ENCODE measurements around the gene GLT1D1. TPM values are rescaled to one million over a fixed set of nuclear protein-coding genes. Genes with fewer than 3 reads are reported as not detected.
A peak's percentile ranks its signal among the peaks of the same experiment; 100 is the strongest.
"Not testable (repeated sequence)": the region's sequence is repeated elsewhere in the genome, so short reads cannot be mapped to it uniquely, and the experiment has no call there.

The GLT1D1 gene
- total RNA-seq (2014; rRNA removed; shearing (Covaris generic)) = not detected in 2 replicates
- not detected in 2 replicates for polyA plus RNA-seq (2015; cell fraction: cytosol; rRNA removed)
- not detected in 2 replicates for polyA plus RNA-seq (2015; cell fraction: nucleus; rRNA removed)

DNA sequence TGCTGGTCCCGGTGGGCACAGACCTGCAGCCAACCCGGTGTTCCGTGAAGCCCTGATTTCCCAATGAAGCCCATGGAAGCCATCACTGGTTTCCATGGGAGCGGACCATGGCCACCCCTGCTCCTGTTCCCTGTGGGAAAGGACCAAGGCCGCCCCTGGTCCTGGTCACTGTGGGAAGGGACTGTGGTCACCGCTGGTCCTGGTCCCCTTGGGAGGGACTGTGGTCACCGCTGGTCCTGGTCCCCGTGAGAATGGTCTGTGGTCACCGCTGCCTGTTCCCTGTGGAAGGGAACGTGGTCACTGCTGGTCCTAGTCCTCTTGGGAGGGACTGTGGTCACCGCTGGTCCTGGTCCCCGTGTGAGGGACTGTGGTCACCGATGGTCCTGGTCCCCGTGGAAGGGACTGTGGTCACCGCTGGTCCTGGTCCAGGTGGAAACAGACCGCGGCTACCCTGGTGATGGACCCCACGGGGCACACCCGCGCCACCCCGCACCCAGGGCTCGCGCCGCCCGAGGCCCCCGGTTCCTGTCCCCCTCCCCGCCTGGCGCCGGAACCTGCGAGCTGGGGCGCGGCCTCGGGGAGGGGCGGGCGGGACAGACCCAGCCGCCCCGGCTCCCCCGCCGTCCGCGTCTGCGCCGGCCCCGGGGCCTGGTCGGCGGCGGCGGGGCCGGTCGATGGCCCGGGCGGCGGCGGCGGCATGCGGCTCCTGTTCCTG is at the start of gene GLT1D1:
Gene GLT1D1, plus strand, starts transcription at position 594 of the 715 bp plus-strand sequence. Its CDS starts 104 bp downstream, at position 698.
- DNase-seq (ENCODE audit: low read depth) = no peak

DNA sequence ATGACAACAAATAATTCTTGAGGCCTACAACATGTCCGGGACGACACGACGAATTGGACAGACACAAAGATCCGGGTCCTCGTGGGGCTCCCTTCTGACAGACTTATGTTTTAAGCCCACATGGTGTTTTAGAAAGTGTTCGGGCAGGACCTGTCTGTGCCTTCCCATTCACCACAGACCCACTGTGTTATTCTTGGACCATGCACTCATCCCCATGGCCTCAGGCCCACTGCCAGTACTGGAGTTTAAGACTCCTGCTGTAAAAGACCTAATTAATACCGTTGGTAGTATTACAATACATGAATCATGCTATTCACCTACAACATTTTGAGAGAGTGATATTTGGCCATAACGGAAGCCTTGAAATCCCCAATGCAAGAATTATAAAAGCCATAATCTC is 49.5 kb upstream of the GLT1D1 start:
- DNase-seq (ENCODE audit: low read depth) = no peak

DNA sequence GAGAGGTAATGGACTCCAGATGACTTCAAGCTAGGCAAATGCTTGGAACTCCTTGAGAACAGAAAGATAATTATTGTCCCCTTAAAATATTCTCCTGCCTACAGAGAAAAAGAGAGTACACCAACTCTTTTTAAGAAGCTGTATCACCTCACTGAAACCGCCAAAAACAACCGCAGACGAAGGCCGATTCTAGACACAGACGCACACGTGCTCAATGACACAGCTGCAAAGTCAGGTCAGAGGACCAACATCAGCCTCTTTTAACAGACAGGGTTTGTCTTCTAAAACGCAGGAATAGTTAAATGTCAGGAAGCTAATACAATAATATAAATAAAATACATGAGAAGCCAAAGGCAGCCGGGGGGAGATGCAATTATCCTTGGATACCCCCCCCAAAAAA is 48.5 kb upstream of the GLT1D1 start:
- no peak for DNase-seq (ENCODE audit: low read depth)

DNA sequence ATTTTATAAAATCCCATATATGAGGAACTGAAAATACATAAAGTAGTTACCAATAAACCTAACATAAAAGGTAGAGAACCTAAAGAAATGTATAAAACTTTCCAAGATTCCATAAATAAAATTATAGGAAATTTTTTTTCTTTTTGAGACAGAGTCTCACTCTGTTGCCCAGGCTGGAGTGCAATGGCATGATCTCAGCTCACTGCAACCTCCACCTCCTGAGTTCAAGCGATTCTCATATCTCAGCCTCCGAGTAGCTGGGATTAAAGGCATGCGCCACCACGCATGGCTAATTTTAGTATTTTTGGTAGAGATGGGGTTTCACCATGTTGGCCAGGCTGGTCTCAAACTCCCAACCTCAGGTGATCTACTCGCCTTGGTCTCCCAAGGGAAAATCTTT is 47.9 kb upstream of the GLT1D1 start:
- not testable (repeated sequence) for DNase-seq (ENCODE audit: low read depth)

DNA sequence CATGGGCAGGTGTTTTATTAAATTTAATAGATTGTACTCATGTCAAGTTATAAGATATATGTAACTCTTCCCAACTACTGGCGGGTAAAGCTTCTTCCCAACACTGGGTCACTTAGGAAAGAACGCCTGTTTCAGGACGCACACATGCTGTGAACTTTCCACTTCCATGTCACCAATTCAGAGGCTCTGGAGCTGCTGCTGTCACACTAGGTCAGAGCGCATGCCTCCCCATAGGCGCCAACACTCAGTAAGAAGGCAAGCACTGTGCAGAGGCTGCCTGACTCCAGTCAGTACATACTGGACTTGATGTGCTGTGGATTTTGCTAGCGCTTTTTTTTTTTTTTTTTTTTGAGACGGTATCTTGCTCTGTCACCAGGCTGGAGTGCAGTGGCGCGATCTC is 46.7 kb upstream of the GLT1D1 start:
- no peak for DNase-seq (ENCODE audit: low read depth)

DNA sequence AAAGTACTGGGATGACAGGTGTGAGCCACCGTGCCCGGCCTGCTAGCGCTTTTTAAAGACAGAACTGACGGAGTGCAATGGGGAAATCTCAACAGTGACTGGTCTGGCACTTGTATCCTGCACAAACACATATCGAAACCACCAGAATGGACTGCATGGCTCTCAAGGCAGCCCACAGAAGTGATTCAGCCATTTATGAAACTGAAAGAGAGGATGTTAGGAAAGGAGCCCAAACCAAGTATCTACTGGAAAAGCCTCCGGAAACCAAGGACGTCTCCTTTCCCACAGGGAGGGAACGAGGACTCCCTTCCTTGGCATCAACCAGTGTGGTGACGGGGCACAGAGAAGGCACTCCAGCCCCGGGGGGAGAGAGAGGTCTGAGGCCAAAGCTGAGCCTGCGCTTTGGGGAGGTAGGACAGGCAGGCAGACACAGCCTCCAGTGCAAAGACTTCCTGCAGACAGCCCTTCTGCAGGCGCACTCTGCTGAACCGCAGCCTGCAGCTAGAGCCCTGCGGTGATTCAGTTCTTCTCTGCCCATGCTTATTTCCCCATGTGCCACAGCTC is 46.0 kb upstream of the GLT1D1 start:
- DNase-seq (ENCODE audit: low read depth) = peak; percentile 65

DNA sequence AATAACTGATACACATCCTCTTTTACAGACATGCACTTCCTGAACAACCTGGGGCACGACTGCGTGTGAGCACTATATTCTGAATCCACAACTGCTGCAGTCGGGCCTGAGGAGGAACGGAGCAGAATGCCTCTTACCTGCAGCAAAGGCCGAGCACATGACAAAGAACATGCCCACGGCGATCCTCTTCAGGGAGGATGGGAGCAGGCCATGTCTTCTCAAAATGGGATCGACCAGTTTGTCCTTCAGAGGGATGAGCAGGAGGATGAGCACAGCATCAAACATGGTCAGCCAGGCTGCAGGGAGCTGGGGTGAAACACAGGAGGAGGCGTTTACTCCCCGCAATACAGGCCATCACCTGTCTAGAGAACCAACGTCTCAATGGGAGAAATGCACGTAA is 44.6 kb upstream of the GLT1D1 start:
- no peak for DNase-seq (ENCODE audit: low read depth)

DNA sequence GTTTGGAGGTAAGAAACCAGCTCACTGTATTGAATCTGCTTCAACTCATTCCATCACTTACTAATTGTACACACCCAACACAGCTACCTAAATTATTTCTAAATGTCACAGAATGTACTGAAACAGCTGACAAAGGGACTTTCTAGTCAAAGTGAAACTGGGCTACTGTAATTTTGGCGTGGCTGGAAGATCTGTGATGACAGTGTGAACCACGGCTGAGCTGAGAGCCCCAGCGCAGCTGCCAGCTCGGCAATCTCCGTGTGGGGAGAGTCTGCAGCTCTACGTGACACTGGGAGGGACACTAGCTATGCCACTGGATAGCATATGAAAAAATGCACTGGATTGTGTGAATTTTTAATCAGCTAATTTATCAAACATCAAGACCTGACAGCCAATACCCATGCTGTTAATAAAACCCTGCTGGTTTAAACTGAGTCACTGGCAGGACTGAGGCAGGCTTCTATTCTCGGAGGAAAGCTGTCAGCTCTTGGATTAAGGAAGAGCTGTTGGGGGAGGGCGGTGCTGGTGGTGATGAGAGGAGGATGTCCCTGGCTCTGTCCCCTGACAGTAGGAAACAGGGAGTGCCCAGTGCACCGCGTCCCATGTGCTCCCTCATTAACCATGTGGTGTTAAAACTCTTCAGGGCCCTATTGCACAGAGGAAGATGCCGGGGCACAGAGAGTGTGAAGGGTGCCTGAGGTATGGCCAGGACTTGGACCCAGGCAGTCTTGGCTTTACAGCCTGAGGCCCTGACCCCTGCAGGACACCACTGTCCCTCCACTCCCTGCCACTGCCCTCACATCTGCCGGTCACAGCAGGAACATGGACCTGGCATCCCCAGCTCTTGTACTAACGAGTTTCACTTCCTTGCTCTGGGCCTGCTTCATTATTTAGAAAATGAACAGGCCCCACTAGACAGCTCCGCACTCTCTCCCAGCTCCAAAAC is 42.8 kb upstream of the GLT1D1 start:
- DNase-seq (ENCODE audit: low read depth) = no peak

DNA sequence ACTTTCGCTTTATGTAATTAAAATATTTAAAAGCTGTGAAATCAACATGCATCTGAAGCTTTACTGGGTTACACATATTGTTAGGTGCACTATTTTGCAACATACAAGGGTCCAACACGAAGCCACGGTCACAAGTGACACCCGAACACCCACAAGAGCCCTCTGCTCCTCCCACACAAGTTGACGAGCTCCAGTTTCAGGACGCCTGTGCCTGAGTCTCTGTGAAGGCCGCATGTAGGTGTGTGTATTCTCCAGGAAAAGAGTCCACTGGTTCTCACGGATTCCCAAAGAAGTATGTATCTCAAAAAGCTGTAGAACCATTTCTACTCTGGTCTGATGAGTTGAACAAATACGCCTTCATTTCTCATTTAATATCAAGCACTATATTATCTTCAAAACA is 41.5 kb upstream of the GLT1D1 start:
- no peak for DNase-seq (ENCODE audit: low read depth)

DNA sequence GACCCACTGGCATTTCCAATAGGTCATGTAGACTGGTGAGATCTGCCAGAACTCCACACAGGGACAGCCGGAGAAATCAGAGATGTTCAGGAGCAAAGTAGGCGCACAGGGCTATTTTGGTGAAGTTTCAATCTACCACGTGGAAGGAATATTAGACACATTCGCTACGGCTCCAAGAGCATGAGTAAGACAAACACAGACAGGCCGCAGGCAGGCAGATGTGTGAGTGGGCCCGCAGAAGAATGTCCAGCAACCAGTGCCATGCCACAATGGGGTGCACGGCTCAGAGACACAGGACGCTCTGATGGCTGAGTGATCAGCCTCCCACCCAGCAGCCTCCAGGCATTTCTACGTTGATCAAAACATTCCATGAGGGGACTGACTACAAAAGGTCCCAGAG is 39.9 kb upstream of the GLT1D1 start:
- DNase-seq (ENCODE audit: low read depth) = no peak

DNA sequence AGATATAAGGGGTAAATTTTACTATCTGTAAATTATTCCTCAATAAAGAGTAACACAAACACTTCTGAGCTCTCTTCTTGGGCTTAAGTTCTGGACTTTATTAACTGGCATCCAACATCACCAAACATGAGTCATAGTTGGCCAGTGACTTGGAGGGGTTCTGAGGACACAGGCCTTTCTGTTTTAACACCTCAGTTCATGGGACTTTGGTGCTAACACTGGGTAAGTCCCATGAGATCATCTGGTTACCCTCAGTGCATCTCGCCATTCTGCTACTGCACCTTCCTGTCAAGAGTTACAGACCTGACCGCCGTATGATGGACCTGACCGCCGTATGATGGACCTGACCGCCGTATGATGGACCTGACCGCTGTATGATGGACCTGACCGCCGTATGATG is 39.4 kb upstream of the GLT1D1 start:
- DNase-seq (ENCODE audit: low read depth) = no peak

DNA sequence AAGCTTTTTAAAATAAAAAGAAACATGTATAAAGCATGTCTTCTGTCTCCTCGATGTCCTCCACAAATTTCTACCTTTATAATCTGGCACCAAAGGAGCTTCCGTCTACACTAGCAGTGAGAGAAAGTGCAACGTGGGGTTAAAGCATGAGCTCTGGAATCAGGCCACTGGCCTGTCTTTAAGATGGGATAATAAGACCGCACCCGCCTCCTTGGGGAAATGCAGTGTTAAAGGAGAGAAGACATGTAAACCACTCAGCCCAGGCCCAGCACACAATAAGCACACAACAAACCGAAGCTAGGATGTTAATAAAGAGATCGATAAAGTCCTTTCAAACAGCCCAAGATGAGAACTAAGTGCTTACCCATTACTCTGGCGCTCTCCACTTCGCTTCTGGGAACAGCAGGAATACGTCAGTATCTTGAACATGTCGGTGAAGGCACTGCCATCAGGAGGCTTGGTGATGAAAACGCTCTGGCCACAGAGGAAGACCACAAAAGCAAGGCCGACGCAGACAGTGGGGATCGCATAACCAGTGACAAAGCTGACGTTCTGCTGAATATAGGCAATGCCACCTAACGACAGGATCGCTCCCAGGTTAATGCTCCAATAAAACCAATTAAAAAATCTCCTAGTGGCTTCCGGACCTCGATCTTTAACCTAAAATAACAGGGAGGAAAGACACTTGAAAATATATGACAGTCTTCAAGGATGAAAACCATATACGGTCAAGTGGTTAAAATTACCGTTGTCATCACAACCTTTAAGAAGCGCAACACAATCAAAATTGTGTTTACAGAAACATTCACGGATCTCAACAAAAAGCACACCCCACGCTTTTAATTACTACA is 38.6 kb upstream of the GLT1D1 start:
- DNase-seq (ENCODE audit: low read depth) = no peak

DNA sequence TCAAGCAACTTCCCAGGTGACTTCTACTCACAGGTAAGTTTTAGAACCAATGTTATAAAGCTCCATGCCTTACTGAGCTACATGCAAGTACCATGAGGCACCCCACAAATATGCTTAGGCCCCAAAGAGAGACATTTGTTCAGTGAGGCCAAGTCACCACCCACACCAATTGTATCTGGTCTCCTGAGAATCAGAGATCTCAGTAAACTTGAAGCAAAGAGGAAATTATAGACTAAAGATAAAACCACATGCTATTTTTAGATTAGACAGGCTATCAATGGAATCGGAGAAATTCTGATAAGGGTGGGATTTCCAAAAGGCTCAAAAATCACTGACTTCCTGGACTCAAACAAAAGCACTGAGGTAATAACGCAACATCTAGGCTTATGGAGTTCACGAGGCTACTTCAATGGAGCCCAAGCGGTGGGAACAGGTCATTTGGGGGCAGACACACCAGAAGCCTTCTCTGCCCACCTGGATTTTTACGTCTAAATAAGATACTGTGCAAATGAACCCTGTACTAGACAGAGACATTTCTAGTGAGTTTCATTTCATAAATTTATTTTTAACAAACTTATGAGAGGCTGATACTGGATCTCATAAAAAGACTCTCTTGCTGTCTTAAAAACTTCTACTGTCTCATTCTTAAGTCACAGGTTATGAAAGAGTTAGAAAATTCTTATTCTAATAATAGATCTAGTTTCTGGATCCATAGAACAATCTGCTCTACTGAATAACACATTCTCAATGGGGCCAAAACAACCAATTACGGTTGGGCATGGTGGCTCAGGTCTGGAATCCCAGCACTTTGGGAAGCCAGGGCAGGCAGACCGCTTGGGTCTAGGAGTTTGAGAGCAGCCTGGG is 37.3 kb upstream of the GLT1D1 start:
- no peak for DNase-seq (ENCODE audit: low read depth)

DNA sequence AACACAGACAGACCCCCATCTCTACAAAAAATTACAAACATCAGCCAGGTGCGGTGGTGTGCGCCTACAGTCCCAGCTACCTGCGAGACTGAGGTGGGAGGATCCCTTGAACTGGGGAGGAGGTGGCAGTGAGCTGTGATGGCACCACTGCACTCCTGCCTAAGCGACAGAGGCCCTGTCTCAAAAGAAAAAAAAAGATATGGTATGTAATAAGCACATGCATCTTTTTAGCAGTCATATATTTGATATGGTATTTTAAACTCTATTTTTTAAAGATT is 36.7 kb upstream of the GLT1D1 start:
- DNase-seq (ENCODE audit: low read depth) = no peak

DNA sequence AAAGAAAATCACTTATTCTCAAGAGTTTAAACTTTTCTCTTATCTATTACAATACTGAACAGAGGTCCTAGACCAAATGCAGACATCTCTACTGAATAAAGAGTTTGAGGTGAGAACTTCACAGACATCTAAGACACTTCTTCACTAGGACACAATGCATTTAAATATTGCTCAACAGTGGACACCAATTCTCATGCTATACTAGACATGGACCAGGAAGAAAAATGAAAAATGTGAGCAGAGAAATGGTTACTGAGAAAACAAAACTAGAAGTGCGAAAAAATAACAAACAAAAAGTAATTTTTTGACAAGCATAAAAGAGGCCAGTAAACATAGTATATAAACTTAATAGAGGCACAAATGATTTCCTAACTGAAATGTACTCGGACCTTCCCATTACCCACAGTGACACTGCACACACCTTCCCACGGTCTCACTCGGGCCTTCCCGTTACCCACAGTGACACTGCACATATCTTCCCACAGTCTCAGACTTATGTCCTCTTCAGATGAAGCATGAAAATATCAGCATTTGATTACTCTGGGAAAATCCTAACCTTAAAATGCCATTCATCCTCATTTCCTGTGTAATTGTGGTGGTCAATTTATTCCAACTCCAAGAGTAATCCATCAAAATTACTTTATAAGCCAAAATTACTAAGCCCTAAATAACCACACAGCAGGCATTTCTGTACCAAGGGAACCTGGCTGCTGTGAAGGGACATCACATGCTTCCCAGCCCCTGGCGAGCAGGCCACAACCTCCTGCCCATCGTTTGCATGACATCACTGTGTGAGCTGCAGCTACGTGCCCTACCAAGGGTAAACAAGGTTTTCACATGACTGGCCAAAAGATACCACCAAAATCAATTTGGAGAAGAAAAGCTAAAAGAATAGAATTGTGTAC is 35.9 kb upstream of the GLT1D1 start:
- peak; percentile 43 for DNase-seq (ENCODE audit: low read depth)

DNA sequence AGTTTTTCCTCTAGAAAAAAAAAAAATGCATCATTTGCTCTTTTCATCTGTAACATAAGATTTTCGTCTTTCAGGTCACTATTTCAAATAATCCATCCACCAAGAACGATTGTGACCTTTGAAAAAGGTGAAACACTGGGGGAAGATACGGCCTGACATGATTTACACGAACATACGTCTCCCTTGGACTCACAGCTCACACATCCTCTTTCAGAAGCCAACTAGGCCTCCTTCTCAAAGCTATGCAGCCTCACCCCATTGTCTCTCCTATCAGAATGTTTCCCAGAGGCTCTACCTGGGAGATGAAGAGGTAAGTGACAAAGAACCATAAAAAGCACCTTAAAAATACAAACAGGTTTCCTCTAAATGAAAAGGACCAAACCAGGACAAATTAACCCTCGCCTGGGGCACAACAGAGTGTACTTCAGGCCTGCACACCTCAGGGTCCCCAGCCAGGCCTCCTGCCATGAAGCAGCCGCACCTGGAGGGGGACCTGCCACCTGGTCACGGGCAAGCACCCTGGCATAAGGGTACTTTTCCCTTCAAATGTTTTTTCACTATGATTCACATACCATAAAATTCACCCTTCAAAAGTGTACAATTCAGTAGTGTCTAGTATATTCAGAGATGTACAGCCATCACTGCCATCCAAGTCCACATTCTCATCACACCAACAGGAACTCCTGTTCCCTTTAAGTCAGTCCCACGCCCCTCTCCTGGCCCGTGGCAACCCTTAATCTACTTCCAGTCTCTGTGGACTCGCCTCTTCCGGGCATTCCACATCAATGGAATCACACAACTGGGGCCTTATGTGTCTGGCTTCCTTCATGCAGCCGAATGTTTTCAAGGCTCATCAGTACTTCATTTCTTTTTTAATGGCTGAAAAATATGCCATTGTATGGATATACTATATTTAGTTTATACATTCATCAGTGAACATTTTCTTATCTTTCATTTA is 34.9 kb upstream of the GLT1D1 start:
- peak; percentile 34 for DNase-seq (ENCODE audit: low read depth)

DNA sequence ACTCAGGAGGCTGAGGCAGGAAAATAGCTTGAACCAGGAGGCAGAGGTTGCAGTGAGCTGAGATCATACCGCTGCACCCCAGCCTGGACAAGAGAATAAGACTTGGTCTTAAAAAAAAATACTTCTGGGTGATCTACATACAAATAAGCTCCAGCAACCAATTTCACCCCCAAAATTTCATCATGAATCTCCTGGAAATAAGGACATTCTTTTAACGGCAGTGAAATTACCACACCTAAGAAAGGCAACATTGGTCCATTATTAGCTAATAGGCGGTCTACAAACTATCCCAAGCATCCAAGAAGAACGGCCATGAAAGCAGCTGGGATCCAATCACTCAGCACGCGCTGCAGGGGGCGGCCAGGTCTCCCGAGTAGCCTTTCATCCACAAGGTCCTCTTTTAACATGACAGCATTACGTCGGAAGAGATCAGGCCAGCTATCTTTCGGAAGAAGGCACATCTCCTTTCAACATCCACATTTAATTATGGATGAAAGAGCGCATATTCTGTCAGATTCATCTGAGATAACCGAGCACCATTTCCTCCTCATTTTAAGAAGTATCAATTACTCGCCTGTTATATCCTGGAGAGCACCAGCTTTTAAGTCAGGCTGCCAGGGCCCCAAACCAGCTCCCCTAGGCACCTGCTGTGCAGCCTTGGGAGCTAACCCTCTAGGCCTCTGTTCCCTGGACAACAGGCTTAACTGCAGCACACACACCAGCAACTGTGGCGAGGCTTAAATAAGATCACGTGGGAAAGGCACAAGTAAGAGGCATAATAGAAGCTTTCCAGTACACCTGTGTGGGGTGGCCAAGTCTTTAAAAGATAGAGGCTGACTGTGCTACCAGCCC is 33.8 kb upstream of the GLT1D1 start:
- no peak for DNase-seq (ENCODE audit: low read depth)

Data from HT1080 (cell line).